ENCODE measurements around the gene TCEA2. TPM values are rescaled to one million over a fixed set of nuclear protein-coding genes. Genes with fewer than 3 reads are reported as not detected.

Gene TCEA2
- total and polyA plus RNA-seq, 2 of the 13 experiments (the other 11 are each of a cell fraction or from before 2014, with no cell fraction given), result 28.1 to 33.7 TPM

- 0 out of 2 replicates have a peak, but pooled peaks have one; percentile 63 for TF ChIP-seq MED13 (CRISPR knock-in tag; IDR thresholded peaks at IDR 0.05)
- TF ChIP-seq SALL2 (CRISPR knock-in tag; IDR thresholded peaks at IDR 0.05), result peak; percentile 68
- TF ChIP-seq ESRRA (CRISPR knock-in tag; IDR thresholded peaks at IDR 0.05; ENCODE audit: low read depth), result no peak
- TF ChIP-seq MAX (IDR thresholded peaks at IDR 0.05), result peak; percentile 32; the same call in 1 of the 2 replicates
- peak; percentile 36 for TF ChIP-seq HNRNPLL (IDR thresholded peaks at IDR 0.05; ENCODE audit: low read depth, low read length, poor library complexity, severe bottlenecking)
- TF ChIP-seq CBFB (CRISPR knock-in tag; IDR thresholded peaks at IDR 0.05), result peak; percentile 14; the same call in 1 of the 2 replicates
- no peak for TF ChIP-seq ZNF674 (CRISPR knock-in tag; IDR thresholded peaks at IDR 0.05; ENCODE audit: low read depth)
- peak; percentile 40 for TF ChIP-seq RBM39 (IDR thresholded peaks at IDR 0.05; ENCODE audit: low read depth, low read length, poor library complexity, severe bottlenecking)
- TF ChIP-seq, protein P1, sequence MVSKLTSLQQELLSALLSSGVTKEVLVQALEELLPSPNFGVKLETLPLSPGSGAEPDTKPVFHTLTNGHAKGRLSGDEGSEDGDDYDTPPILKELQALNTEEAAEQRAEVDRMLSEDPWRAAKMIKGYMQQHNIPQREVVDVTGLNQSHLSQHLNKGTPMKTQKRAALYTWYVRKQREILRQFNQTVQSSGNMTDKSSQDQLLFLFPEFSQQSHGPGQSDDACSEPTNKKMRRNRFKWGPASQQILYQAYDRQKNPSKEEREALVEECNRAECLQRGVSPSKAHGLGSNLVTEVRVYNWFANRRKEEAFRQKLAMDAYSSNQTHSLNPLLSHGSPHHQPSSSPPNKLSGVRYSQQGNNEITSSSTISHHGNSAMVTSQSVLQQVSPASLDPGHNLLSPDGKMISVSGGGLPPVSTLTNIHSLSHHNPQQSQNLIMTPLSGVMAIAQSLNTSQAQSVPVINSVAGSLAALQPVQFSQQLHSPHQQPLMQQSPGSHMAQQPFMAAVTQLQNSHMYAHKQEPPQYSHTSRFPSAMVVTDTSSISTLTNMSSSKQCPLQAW (CRISPR knock-in tag; IDR thresholded peaks at IDR 0.05), result peak; percentile 66; the same call in 1 of the 2 replicates
- TF ChIP-seq HNRNPK (IDR thresholded peaks at IDR 0.05; ENCODE audit: low read depth, low read length, poor library complexity, severe bottlenecking), result peak; percentile 39
- no peak for TF ChIP-seq MTA3 (CRISPR knock-in tag; IDR thresholded peaks at IDR 0.05)
- TF ChIP-seq, protein P2, sequence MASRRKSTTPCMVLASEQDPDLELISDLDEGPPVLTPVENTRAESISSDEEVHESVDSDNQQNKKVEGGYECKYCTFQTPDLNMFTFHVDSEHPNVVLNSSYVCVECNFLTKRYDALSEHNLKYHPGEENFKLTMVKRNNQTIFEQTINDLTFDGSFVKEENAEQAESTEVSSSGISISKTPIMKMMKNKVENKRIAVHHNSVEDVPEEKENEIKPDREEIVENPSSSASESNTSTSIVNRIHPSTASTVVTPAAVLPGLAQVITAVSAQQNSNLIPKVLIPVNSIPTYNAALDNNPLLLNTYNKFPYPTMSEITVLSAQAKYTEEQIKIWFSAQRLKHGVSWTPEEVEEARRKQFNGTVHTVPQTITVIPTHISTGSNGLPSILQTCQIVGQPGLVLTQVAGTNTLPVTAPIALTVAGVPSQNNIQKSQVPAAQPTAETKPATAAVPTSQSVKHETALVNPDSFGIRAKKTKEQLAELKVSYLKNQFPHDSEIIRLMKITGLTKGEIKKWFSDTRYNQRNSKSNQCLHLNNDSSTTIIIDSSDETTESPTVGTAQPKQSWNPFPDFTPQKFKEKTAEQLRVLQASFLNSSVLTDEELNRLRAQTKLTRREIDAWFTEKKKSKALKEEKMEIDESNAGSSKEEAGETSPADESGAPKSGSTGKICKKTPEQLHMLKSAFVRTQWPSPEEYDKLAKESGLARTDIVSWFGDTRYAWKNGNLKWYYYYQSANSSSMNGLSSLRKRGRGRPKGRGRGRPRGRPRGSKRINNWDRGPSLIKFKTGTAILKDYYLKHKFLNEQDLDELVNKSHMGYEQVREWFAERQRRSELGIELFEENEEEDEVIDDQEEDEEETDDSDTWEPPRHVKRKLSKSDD (CRISPR knock-in tag; IDR thresholded peaks at IDR 0.05; ENCODE audit: low read depth), result 0 out of 2 replicates have a peak, but pooled peaks have one; percentile 20
- TF ChIP-seq, protein P3, sequence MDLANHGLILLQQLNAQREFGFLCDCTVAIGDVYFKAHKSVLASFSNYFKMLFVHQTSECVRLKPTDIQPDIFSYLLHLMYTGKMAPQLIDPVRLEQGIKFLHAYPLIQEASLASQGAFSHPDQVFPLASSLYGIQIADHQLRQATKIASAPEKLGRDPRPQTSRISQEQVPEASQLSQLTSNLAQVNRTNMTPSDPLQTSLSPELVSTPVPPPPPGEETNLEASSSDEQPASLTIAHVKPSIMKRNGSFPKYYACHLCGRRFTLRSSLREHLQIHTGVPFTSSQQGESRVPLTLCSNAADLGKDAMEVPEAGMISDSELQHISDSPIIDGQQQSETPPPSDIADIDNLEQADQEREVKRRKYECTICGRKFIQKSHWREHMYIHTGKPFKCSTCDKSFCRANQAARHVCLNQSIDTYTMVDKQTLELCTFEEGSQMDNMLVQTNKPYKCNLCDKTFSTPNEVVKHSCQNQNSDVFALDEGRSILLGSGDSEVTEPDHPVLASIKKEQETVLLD (CRISPR knock-in tag; IDR thresholded peaks at IDR 0.05; ENCODE audit: low read depth), result peak; percentile 47; the same call in 1 of the 2 replicates
- no peak; the same call in 1 of the 2 replicates for TF ChIP-seq ZBTB20 (CRISPR knock-in tag; IDR thresholded peaks at IDR 0.05; ENCODE audit: borderline replicate concordance, low read depth)
- TF ChIP-seq GABPB1 (CRISPR knock-in tag; IDR thresholded peaks at IDR 0.05), result peak; percentile 64; the same call in 1 of the 2 replicates
- peak; percentile 66 for TF ChIP-seq ZNF563 (CRISPR knock-in tag; IDR thresholded peaks at IDR 0.05)
- TF ChIP-seq HOXA5 (CRISPR knock-in tag; IDR thresholded peaks at IDR 0.05), result peak; percentile 58; the same call in 1 of the 2 replicates
- peak; percentile 20 for TF ChIP-seq MED8 (CRISPR knock-in tag; IDR thresholded peaks at IDR 0.05; ENCODE audit: insufficient replicate concordance)
Observed at GRCh38 chr20:64079273-64080012, 16.4 kb downstream of the TCEA2 start, which contains the start of gene RGS19 (continued).
